ENCODE data around the gene PADI6. TPM values are rescaled to one million over a fixed set of nuclear protein-coding genes. Genes with fewer than 3 reads are reported as not detected.

PADI6 gene
- total and polyA plus RNA-seq, 9 of the 15 experiments (the other 6 are each of a cell fraction or from before 2014, with no cell fraction given) = not detected

GRCh38 chr1:17437580-17438317 is 65.8 kb downstream of the PADI6 start (continued):
- TF ChIP-seq ZNF785 (CRISPR knock-in tag; IDR thresholded peaks at IDR 0.05) = no peak
- no peak for TF ChIP-seq RBM34 (IDR thresholded peaks at IDR 0.05; ENCODE audit: borderline replicate concordance, insufficient read depth, low read length)
- no peak for TF ChIP-seq ZNF224 (CRISPR knock-in tag; IDR thresholded peaks at IDR 0.05)
- TF ChIP-seq SIN3A (IDR thresholded peaks at IDR 0.05; ENCODE audit: borderline replicate concordance in 2 of 2, control insufficient read depth in 1 of 2, low read depth in 2 of 2, low read length in 2 of 2) = peak in 1 of 2 experiments; percentile 67; a peak in 1 of 4 replicates
- TF ChIP-seq SMAD4 (CRISPR knock-in tag; conservative IDR thresholded peaks at IDR 0.05) = 0 out of 2 replicates have a peak, but pooled peaks have one; percentile 67
- no peak for TF ChIP-seq GABPB1 (CRISPR knock-in tag; IDR thresholded peaks at IDR 0.05)
- no peak for TF ChIP-seq POLR2AphosphoS2 (IDR thresholded peaks at IDR 0.05; ENCODE audit: low read length)
- TF ChIP-seq CGGBP1 (CRISPR knock-in tag; IDR thresholded peaks at IDR 0.05) = no peak
- no peak for TF ChIP-seq ZNF695 (CRISPR knock-in tag; IDR thresholded peaks at IDR 0.05)
- no peak for TF ChIP-seq ESRRA (IDR thresholded peaks at IDR 0.05; ENCODE audit: borderline replicate concordance, low read depth)
- no peak for TF ChIP-seq TCFL5 (CRISPR knock-in tag; conservative IDR thresholded peaks at IDR 0.05)
- TF ChIP-seq CXXC5 (CRISPR knock-in tag; IDR thresholded peaks at IDR 0.05) = peak; percentile 69; the same call in 1 of the 2 replicates
- no peak for TF ChIP-seq MXD1 (CRISPR knock-in tag; IDR thresholded peaks at IDR 0.05; ENCODE audit: borderline replicate concordance, poor library complexity, severe bottlenecking)
- TF ChIP-seq DEAF1 (CRISPR knock-in tag; IDR thresholded peaks at IDR 0.05) = no peak
- no peak for TF ChIP-seq PML (IDR thresholded peaks at IDR 0.05; ENCODE audit: low read length)
- no peak for TF ChIP-seq ZNF655 (CRISPR knock-in tag; IDR thresholded peaks at IDR 0.05)
- peak; percentile 15 for TF ChIP-seq POLR2G (IDR thresholded peaks at IDR 0.05; ENCODE audit: low read depth, low read length)
- TF ChIP-seq ZBTB7A (IDR thresholded peaks at IDR 0.05; ENCODE audit: borderline replicate concordance, control insufficient read depth, low read depth, low read length) = peak; percentile 91; the same call in 1 of the 2 replicates
- TF ChIP-seq TCF3 (CRISPR knock-in tag; IDR thresholded peaks at IDR 0.05) = no peak
- TF ChIP-seq POLR2AphosphoS5 (IDR thresholded peaks at IDR 0.05; ENCODE audit: control insufficient read depth, insufficient read depth, low read depth, low read length) = no peak; the same call in 1 of the 2 replicates
- TF ChIP-seq DNMT1 (IDR thresholded peaks at IDR 0.05) = no peak
- no peak for TF ChIP-seq EHMT2 (IDR thresholded peaks at IDR 0.05)
- TF ChIP-seq PCBP1 (IDR thresholded peaks at IDR 0.05; ENCODE audit: low read depth, low read length, poor library complexity, severe bottlenecking) = no peak
- TF ChIP-seq KDM2B (CRISPR knock-in tag; IDR thresholded peaks at IDR 0.05) = no peak
- TF ChIP-seq SMARCA5 (IDR thresholded peaks at IDR 0.05) = no peak
- TF ChIP-seq ZNF12 (CRISPR knock-in tag; IDR thresholded peaks at IDR 0.05) = no peak
